Astrocyte of the spinal cord (primary cell): Measurements from ENCODE around the gene EIPR1.
"Not testable (repeated sequence)": the region's sequence is repeated elsewhere in the genome, so short reads cannot be mapped to it uniquely, and the experiment has no call there.

Experiments
- DNase-seq: peaks from one replicate; pipeline ENCODE4 v3.0.0; 2011; ENCODE audit warnings: low read depth, low spot score
- H3K4me3 ChIP-seq: 2 replicates; pipeline ENCODE4 v1.5.1; 2011; ENCODE audit warnings: low read depth, mild to moderate bottlenecking, low read length, moderate library complexity
- CTCF ChIP-seq: IDR thresholded peaks from 2 replicates; pipeline ENCODE4 v1.5.1; 2012; ENCODE audit warnings: low read depth, mild to moderate bottlenecking, low read length, inconsistent platforms
- in situ Hi-C: cut with HindIII; loops from 2 replicates; pipeline ENCODE4 v1.10.0; 2017; ENCODE audit warnings: low sequenced_read_pairs

EIPR1 gene

GRCh38 chr2:3361518-3362389 lies 15.9 kb downstream of the EIPR1 start:
- no peak overlapping the region for H3K4me3 ChIP-seq
- TF ChIP-seq CTCF, result no peak
- in situ Hi-C loops, result no loop called here
- DNase-seq, result no peak

- no peak overlapping the region for H3K4me3 ChIP-seq
- in situ Hi-C loops, result no loop called here
- DNase-seq, result no peak
- no peak for TF ChIP-seq CTCF
Observed at GRCh38 chr2:3357926-3358325, 19.7 kb downstream of the EIPR1 start.

GRCh38 chr2:3357446-3357845 lies 20.2 kb downstream of the EIPR1 start:
- DNase-seq, H3K4me3 ChIP-seq, in situ Hi-C loops: not testable (repeated sequence)

GRCh38 chr2:3356799-3357198 lies 20.8 kb downstream of the EIPR1 start:
- DNase-seq, result no peak
- in situ Hi-C loops, result no loop called here
- TF ChIP-seq CTCF, result no peak
- no peak overlapping the region for H3K4me3 ChIP-seq

GRCh38 chr2:3355951-3356569 lies 21.6 kb downstream of the EIPR1 start:
- TF ChIP-seq CTCF, result no peak
- H3K4me3 ChIP-seq, result no peak overlapping the region
- in situ Hi-C loops, result no loop called here
- no peak for DNase-seq

- no peak for DNase-seq
- in situ Hi-C loops, result no loop called here
- no peak for TF ChIP-seq CTCF
- H3K4me3 ChIP-seq, result no peak overlapping the region
Observed at GRCh38 chr2:3354986-3355385, 22.6 kb downstream of the EIPR1 start.

- TF ChIP-seq CTCF, result no peak
- no peak overlapping the region for H3K4me3 ChIP-seq
- peak; percentile 9 for DNase-seq
- in situ Hi-C loops, result no loop called here
Observed at GRCh38 chr2:3349211-3349693, 28.4 kb downstream of the EIPR1 start.
